AG08395 (cell line): ENCODE measurements around the gene PIGZ.

ENCODE experiments used
- DNase-seq: peaks from one replicate; pipeline ENCODE4 v3.0.0; 2012; ENCODE audit warnings: mixed read lengths, low spot score

The PIGZ gene

GRCh38 chr3:196979545-196979944 is 10.9 kb upstream of the PIGZ start:
- DNase-seq: peak; percentile 28

- no peak for DNase-seq
Observed at GRCh38 chr3:196976941-196977340, 8.3 kb upstream of the PIGZ start.

GRCh38 chr3:196975349-196975748 is 6.7 kb upstream of the PIGZ start:
- no peak for DNase-seq

GRCh38 chr3:196974661-196975060 is 6.0 kb upstream of the PIGZ start:
- DNase-seq: no peak

GRCh38 chr3:196971094-196971698 is 2.6 kb upstream of the PIGZ start:
- DNase-seq: no peak

- DNase-seq: no peak
Observed at GRCh38 chr3:196970547-196971093, 2.0 kb upstream of the PIGZ start.

GRCh38 chr3:196969660-196970546 is 1.3 kb upstream of the PIGZ start:
- peak; percentile 84 for DNase-seq

- peak; percentile 27 for DNase-seq
Observed at GRCh38 chr3:196969134-196969659, 564 bp upstream of the PIGZ start.

GRCh38 chr3:196967412-196968232 is 1.0 kb downstream of the PIGZ start:
- DNase-seq: no peak

GRCh38 chr3:196966526-196967401 is 1.9 kb downstream of the PIGZ start:
- no peak for DNase-seq

- DNase-seq: no peak
Observed at GRCh38 chr3:196965804-196966173, 2.8 kb downstream of the PIGZ start.

GRCh38 chr3:196965112-196965803 is 3.4 kb downstream of the PIGZ start:
- no peak for DNase-seq

- no peak for DNase-seq
Observed at GRCh38 chr3:196963631-196963953, 5.0 kb downstream of the PIGZ start.

GRCh38 chr3:196962930-196963630 is 5.6 kb downstream of the PIGZ start:
- DNase-seq: no peak

- DNase-seq: no peak
Observed at GRCh38 chr3:196962108-196962929, 6.3 kb downstream of the PIGZ start.

- no peak for DNase-seq
Observed at GRCh38 chr3:196954832-196955231, 13.8 kb downstream of the PIGZ start.

- DNase-seq: no peak
Observed at GRCh38 chr3:196951371-196951770, 17.3 kb downstream of the PIGZ start.

GRCh38 chr3:196949750-196950149 is 18.9 kb downstream of the PIGZ start:
- no peak for DNase-seq

- DNase-seq: no peak
Observed at GRCh38 chr3:196949285-196949619, 19.4 kb downstream of the PIGZ start.
